Measurements from ENCODE around the gene HAPLN3.

Gene HAPLN3

GRCh38 chr15:88858934-88859333 is 36.4 kb downstream of the HAPLN3 start:
- no peak for DNase-seq

- no peak for DNase-seq
Measured at GRCh38 chr15:88852476-88852875, 42.9 kb downstream of the HAPLN3 start.

GRCh38 chr15:88849376-88850072 is 45.8 kb downstream of the HAPLN3 start:
- no peak for DNase-seq

- no peak for DNase-seq
Measured at GRCh38 chr15:88848203-88848602, 47.1 kb downstream of the HAPLN3 start.

GRCh38 chr15:88847144-88847543 is 48.2 kb downstream of the HAPLN3 start:
- no peak for DNase-seq

GRCh38 chr15:88845616-88846015 is 49.7 kb downstream of the HAPLN3 start:
- no peak for DNase-seq

- DNase-seq: no peak
Measured at GRCh38 chr15:88844749-88845386, 50.5 kb downstream of the HAPLN3 start.

GRCh38 chr15:88843334-88843733 is 52.0 kb downstream of the HAPLN3 start:
- DNase-seq: no peak

GRCh38 chr15:88842156-88842555 is 53.2 kb downstream of the HAPLN3 start:
- no peak for DNase-seq

GRCh38 chr15:88841236-88841635 is 54.1 kb downstream of the HAPLN3 start:
- no peak for DNase-seq

GRCh38 chr15:88839961-88840360 is 55.4 kb downstream of the HAPLN3 start:
- no peak for DNase-seq

- no peak for DNase-seq
Measured at GRCh38 chr15:88839146-88839545, 56.2 kb downstream of the HAPLN3 start.

- no peak for DNase-seq
Measured at GRCh38 chr15:88838667-88839066, 56.7 kb downstream of the HAPLN3 start.

- DNase-seq: no peak
Measured at GRCh38 chr15:88835646-88836045, 59.7 kb downstream of the HAPLN3 start.

GRCh38 chr15:88835119-88835518 is 60.2 kb downstream of the HAPLN3 start:
- no peak for DNase-seq

GRCh38 chr15:88834211-88834812 is 61.0 kb downstream of the HAPLN3 start:
- DNase-seq: no peak

- no peak for DNase-seq
Measured at GRCh38 chr15:88833731-88834100, 61.6 kb downstream of the HAPLN3 start.

GRCh38 chr15:88832820-88833730 is 62.3 kb downstream of the HAPLN3 start:
- DNase-seq: no peak

- no peak for DNase-seq
Measured at GRCh38 chr15:88830016-88830415, 65.3 kb downstream of the HAPLN3 start.

- no peak for DNase-seq
Measured at GRCh38 chr15:88828791-88829190, 66.6 kb downstream of the HAPLN3 start.
